Measurements from ENCODE around the gene SMIM5. TPM values are rescaled to one million over a fixed set of nuclear protein-coding genes. Genes with fewer than 3 reads are reported as not detected.

The SMIM5 gene
- total and polyA plus RNA-seq, 2 of the 13 experiments (the other 11 are each of a cell fraction or from before 2014, with no cell fraction given), result not detected

- TF ChIP-seq SRSF4 (IDR thresholded peaks at IDR 0.05; ENCODE audit: low read depth, low read length, poor library complexity, severe bottlenecking) (no peak), BORCS8-MEF2B (CRISPR knock-in tag; IDR thresholded peaks at IDR 0.05) (no peak), ZNF407 (CRISPR knock-in tag; IDR thresholded peaks at IDR 0.05; ENCODE audit: not compliant biosample characterization) (no peak), RCOR2 (CRISPR knock-in tag; IDR thresholded peaks at IDR 0.05) (no peak), ZNF383 (CRISPR knock-in tag; IDR thresholded peaks at IDR 0.05; ENCODE audit: borderline replicate concordance) (no peak), SP140L (CRISPR knock-in tag; IDR thresholded peaks at IDR 0.05; ENCODE audit: borderline replicate concordance) (no peak), ZBTB7B (CRISPR knock-in tag; IDR thresholded peaks at IDR 0.05) (no peak), TRIM24 (CRISPR knock-in tag; IDR thresholded peaks at IDR 0.05) (no peak), GATA4 (IDR thresholded peaks at IDR 0.05; ENCODE audit: borderline replicate concordance, low read depth) (no peak), CBX2 (IDR thresholded peaks at IDR 0.05; ENCODE audit: low read depth, low read length) (no peak), CBX2 (CRISPR knock-in tag; IDR thresholded peaks at IDR 0.05; ENCODE audit: low read depth) (no peak), SP4 (CRISPR knock-in tag; IDR thresholded peaks at IDR 0.05) (no peak), MBD4 (IDR thresholded peaks at IDR 0.05; ENCODE audit: borderline replicate concordance, low read length) (no peak), ZNF570 (CRISPR knock-in tag; IDR thresholded peaks at IDR 0.05; ENCODE audit: borderline replicate concordance) (no peak), ZNF441 (CRISPR knock-in tag; IDR thresholded peaks at IDR 0.05; ENCODE audit: borderline replicate concordance) (no peak)
- TF ChIP-seq, protein P1, sequence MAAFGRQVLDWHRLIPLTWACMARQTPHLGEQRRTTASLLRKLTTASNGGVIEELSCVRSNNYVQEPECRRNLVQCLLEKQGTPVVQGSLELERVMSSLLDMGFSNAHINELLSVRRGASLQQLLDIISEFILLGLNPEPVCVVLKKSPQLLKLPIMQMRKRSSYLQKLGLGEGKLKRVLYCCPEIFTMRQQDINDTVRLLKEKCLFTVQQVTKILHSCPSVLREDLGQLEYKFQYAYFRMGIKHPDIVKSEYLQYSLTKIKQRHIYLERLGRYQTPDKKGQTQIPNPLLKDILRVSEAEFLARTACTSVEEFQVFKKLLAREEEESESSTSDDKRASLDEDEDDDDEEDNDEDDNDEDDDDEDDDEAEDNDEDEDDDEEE (CRISPR knock-in tag; IDR thresholded peaks at IDR 0.05), result no peak
- H4K20me1 ChIP-seq (ENCODE audit: insufficient read depth, low read length), result no peaks in the 10 kb centered on the region
- peaks cover 22% of the 10 kb centered on the region for H3K4me1 ChIP-seq (ENCODE audit: insufficient read depth, low read length)
- H3K27ac ChIP-seq (ENCODE audit: extremely low read length, insufficient read depth, low read length), result no peak overlapping the region
- intact Hi-C loops (cut with micrococcal nuclease; ENCODE audit: unreplicated experiment) (no loop called here), in situ Hi-C loops (cut with HindIII; ENCODE audit: extremely low pct_ligation_motif_present, low pct_unique_long_range_greater_than_20kb) (no loop called here)
- no peak overlapping the region for H2AFZ ChIP-seq (ENCODE audit: low read length)
- no peaks in the 10 kb centered on the region for H3K27me3 ChIP-seq (ENCODE audit: control insufficient read depth in 1 of 2, insufficient read depth in 2 of 2, low read length in 2 of 2)
- ChIA-PET CTCF (ENCODE audit: low intra/inter-chr PET ratio, low total read pairs) (no interaction called here), POLR2A (no interaction called here)
- ATAC-seq (no peak), DNase-seq (ENCODE audit: low spot score) (no peak), FAIRE-seq (no peak)
- no peak overlapping the region for H3K4me2 ChIP-seq (ENCODE audit: low read depth, low read length)
- H3K9ac ChIP-seq (ENCODE audit: insufficient read depth, low read depth, low read length), result no peak overlapping the region
- H3K4me3 ChIP-seq (replicated peaks in 1 of 3; ENCODE audit: insufficient read depth in 1 of 3, low read depth in 2 of 3, low read length in 3 of 3), result no peak overlapping the region
- no TSS peak for BruUV-seq (replicated peaks)
- peaks cover 5 to 11% of the 10 kb centered on the region in 2 experiments for H3K36me3 ChIP-seq (replicated peaks in 1 of 2; ENCODE audit: control insufficient read depth in 1 of 2, insufficient read depth in 2 of 2, low read length in 2 of 2)
- no peaks in the 10 kb centered on the region for H3K9me3 ChIP-seq (ENCODE audit: low read length)
- 97% methylated on average over 5 of the region's 7 CpGs for WGBS (ENCODE audit: low lambda C conversion rate)
- peaks cover 6% of the 10 kb centered on the region for H3K79me2 ChIP-seq (ENCODE audit: insufficient read depth, low read length)
Measured at GRCh38 chr17:75642182-75642783, 9.0 kb downstream of the SMIM5 start.

Data from HepG2 (cell line).